K562 (cell line): ENCODE data around the gene PDE4A. TPM values are rescaled to one million over a fixed set of nuclear protein-coding genes. Genes with fewer than 3 reads are reported as not detected.

Experiments used
- CC2D1A ChIP-seq: fragments of 450-650 bp; IDR thresholded peaks from 2 replicates; pipeline ENCODE4 v1.6.1; 2017; ENCODE audit warnings: mild to moderate bottlenecking
- E2F6 ChIP-seq, 2 experiments: IDR thresholded peaks; 2 replicates each; pipeline ENCODE4 v1.6.1; 2011; ENCODE audit warnings: borderline replicate concordance in 1 of 2, control low read depth in 1 of 2, low read depth in 1 of 2, low read length in 1 of 2, mild to moderate bottlenecking in 1 of 2, mixed read lengths in 1 of 2, moderate library complexity in 1 of 2; ENCODE audit not compliant: insufficient read depth in 1 of 2, insufficient read length in 1 of 2, poor library complexity in 1 of 2, severe bottlenecking in 1 of 2; ENCODE audit errors: extremely low read depth in 1 of 2
- ERF ChIP-seq: fragments of 450-650 bp; formaldehyde crosslinking; IDR thresholded peaks from 2 replicates; pipeline ENCODE4 v1.4.0; 2020; ENCODE audit warnings: mild to moderate bottlenecking, mixed read lengths
- ETS2 ChIP-seq: IDR thresholded peaks from 2 replicates; pipeline ENCODE4 v1.6.1; 2016; ENCODE audit warnings: borderline replicate concordance, missing genetic modification characterization, mild to moderate bottlenecking, moderate library complexity, missing compliant biosample characterization; ENCODE audit not compliant: poor library complexity, severe bottlenecking
- GTF2E2 ChIP-seq: fragments of 200-800 bp; sonication (Bioruptor generic); IDR thresholded peaks from 2 replicates; pipeline ENCODE4 v1.6.1; 2016; ENCODE audit warnings: missing genetic modification characterization, missing compliant biosample characterization
- HDAC2 ChIP-seq: fragments of 450-650 bp; IDR thresholded peaks from 2 replicates; pipeline ENCODE4 v1.6.1; 2016; ENCODE audit warnings: mild to moderate bottlenecking
- HNRNPLL ChIP-seq: fragments of 200-400 bp; formaldehyde crosslinking; IDR thresholded peaks from 2 replicates; pipeline ENCODE4 v1.6.1; 2017; ENCODE audit warnings: low read length, low read depth, mild to moderate bottlenecking; ENCODE audit not compliant: poor library complexity, severe bottlenecking
- LCOR ChIP-seq: sonication (generic); formaldehyde crosslinking; IDR thresholded peaks from 2 replicates; pipeline ENCODE4 v1.8.0; 2022; ENCODE audit warnings: mild to moderate bottlenecking, missing genetic modification reagents
- MNT ChIP-seq, 2 experiments: fragments of 450-650 bp; conservative IDR thresholded peaks; 2 replicates each; pipeline ENCODE4 v1.6.1; 2017; ENCODE audit warnings: mild to moderate bottlenecking in 2 of 2, moderate library complexity in 2 of 2
- MTF1 ChIP-seq: fragments of 250-450 bp; sonication (Bioruptor Pico); IDR thresholded peaks from 2 replicates; pipeline ENCODE4 v1.9.0; 2021; ENCODE audit warnings: moderate library complexity, mild to moderate bottlenecking, inconsistent platforms, borderline replicate concordance
- NUFIP1 ChIP-seq: fragments of 450-650 bp; IDR thresholded peaks from 2 replicates; pipeline ENCODE4 v1.6.1; 2018; ENCODE audit not compliant: partially characterized antibody
- PHF8 ChIP-seq: fragments of 200-600 bp; sonication (generic); IDR thresholded peaks from 2 replicates; pipeline ENCODE4 v1.6.1; 2012; ENCODE audit warnings: mixed run types, mild to moderate bottlenecking, inconsistent platforms, low read length, moderate library complexity, borderline replicate concordance
- PRMT5 ChIP-seq: sonication (generic); formaldehyde crosslinking; IDR thresholded peaks from 2 replicates; pipeline ENCODE4 v1.5.0; 2020; ENCODE audit warnings: missing genetic modification reagents
- SAFB ChIP-seq: fragments of 200-400 bp; formaldehyde crosslinking; IDR thresholded peaks from 2 replicates; pipeline ENCODE4 v1.6.1; 2017; ENCODE audit warnings: low read depth, low read length, borderline replicate concordance
- TRIM24 ChIP-seq, 2 experiments: fragments of 450-650 bp; IDR thresholded peaks; 2 replicates each; pipeline ENCODE4 v1.6.1; 2016
- ZFPM2 ChIP-seq: fragments of 250-450 bp; sonication (Bioruptor Pico); IDR thresholded peaks from 2 replicates; pipeline ENCODE4 v1.5.1; 2022; ENCODE audit warnings: mild to moderate bottlenecking
- ZNF609 ChIP-seq: sonication (generic); formaldehyde crosslinking; IDR thresholded peaks from 2 replicates; pipeline ENCODE4 v1.8.1; 2023; ENCODE audit warnings: missing genetic modification reagents, mild to moderate bottlenecking, borderline replicate concordance
- polyA plus RNA-seq, 8 experiments: library from polyadenylated mRNA; depleted of rRNA in 4 of 8; stranded (reverse) in 5 of 8; unstranded in 3 of 8; fragments of >200 nt; fragmentation: Nextera tagmentation in 2 of 8; fragmentation: Illumina TruSeq in 1 of 8; extraction: Ambion mirVana in 2 of 8; extraction: Trizol in 1 of 8; gene quantifications; 2 replicates each; pipeline versions ENCODE4 v1.2.1 to v1.2.3, GENCODE V29; 2011 to 2014; ENCODE audit warnings: inconsistent platforms in 1 of 8, missing spikeins in 1 of 8
- total RNA-seq, 7 experiments: library from RNA; depleted of rRNA in 6 of 7; stranded (reverse); fragments of >200 nt in 6 of 7; fragmentation: Illumina TruSeq in 2 of 7; extraction: Trizol in 2 of 7; gene quantifications; 2 replicates each; pipeline versions ENCODE4 v1.2.1 to v1.2.3, GENCODE V29; 2011 to 2021; ENCODE audit warnings: low replicate concordance in 1 of 7

Gene PDE4A
- total and polyA plus RNA-seq, 9 of the 15 experiments (the other 6 are each of a cell fraction or from before 2014, with no cell fraction given), result 0.66 to 26.9 (median 4.6) TPM

- TF ChIP-seq MNT (conservative IDR thresholded peaks at IDR 0.05) (peak in 1 of 2 experiments; percentile 51; a peak in 3 of 4 replicates), HDAC2 (peak; percentile 100), ETS2 (tag) (no peak), E2F6 (IDR thresholded peaks at IDR 0.05; ENCODE audit: borderline replicate concordance in 1 of 2, extremely low read depth in 1 of 2, insufficient read depth in 1 of 2, insufficient read length in 1 of 2, low read depth in 1 of 2, low read length in 1 of 2, poor library complexity in 1 of 2, severe bottlenecking in 1 of 2) (peak; percentile 7 to 24), CC2D1A (peak; percentile 76), SAFB (0 out of 2 replicates have a peak, but pooled peaks have one; percentile 7), ZFPM2 (CRISPR knock-in tag) (no peak), HNRNPLL (peak; percentile 17), PHF8 (no peak), MTF1 (CRISPR knock-in tag) (no peak), PRMT5 (CRISPR knock-in tag) (no peak), NUFIP1 (no peak), LCOR (CRISPR knock-in tag) (no peak), GTF2E2 (tag) (peak; percentile 55; the same call in 1 of the 2 replicates), ERF (CRISPR knock-in tag) (0 out of 2 replicates have a peak, but pooled peaks have one; percentile 18), ZNF609 (CRISPR knock-in tag) (peak; percentile 89), TRIM24 (IDR thresholded peaks at IDR 0.05) (peak in 1 of 2 experiments; percentile 55; a peak in 1 of 4 replicates)
Measured at GRCh38 chr19:10431254-10431942, 11.1 kb downstream of the PDE4A start (continued).
